Thoracic aorta (tissue), 2 donors: ENCODE measurements around the gene TRMU. TPM values are rescaled to one million over a fixed set of nuclear protein-coding genes. Genes with fewer than 3 reads are reported as not detected.

Source experiments
- ATAC-seq: fragments of 150-250 bp; one replicate; pipeline ENCODE4 v1.8.0; 2017; ENCODE audit warnings: low read depth; ENCODE audit not compliant: insufficient number of reproducible peaks, low FRiP score
- DNase-seq: peaks from one replicate; pipeline ENCODE4 v3.0.0-alpha.2; 2020; ENCODE audit warnings: low spot score
- H3K27ac ChIP-seq, 2 donors: fragments of 200-600 bp; sonication (generic); 1 replicate in 1 of 2; 2 replicates in 1 of 2; pipeline ENCODE4 v1.5.1; 2016; ENCODE audit warnings: mild to moderate bottlenecking in 2 of 2, moderate library complexity in 2 of 2
- H3K27me3 ChIP-seq: fragments of 200-600 bp; sonication (generic); replicated peaks from 2 replicates; pipeline ENCODE4 v1.6.0; 2016; ENCODE audit warnings: mild to moderate bottlenecking; ENCODE audit not compliant: insufficient read depth
- H3K36me3 ChIP-seq: fragments of 200-600 bp; sonication (generic); one replicate; pipeline ENCODE4 v1.5.1; 2016
- H3K4me1 ChIP-seq, 2 donors: fragments of 200-600 bp; sonication (generic); 1 replicate in 1 of 2; 2 replicates in 1 of 2; pipeline versions ENCODE4 v1.5.1 to v1.6.0; 2016; ENCODE audit warnings: low read depth in 2 of 2, mild to moderate bottlenecking in 1 of 2; ENCODE audit not compliant: control insufficient read depth in 1 of 2
- H3K4me3 ChIP-seq: fragments of 200-600 bp; sonication (generic); 2 replicates; pipeline ENCODE4 v1.5.1; 2016; ENCODE audit warnings: mild to moderate bottlenecking
- H3K9me3 ChIP-seq: fragments of 200-600 bp; sonication (generic); 2 replicates; pipeline ENCODE4 v1.5.1; 2016
- total RNA-seq, 2 donors: library from RNA; depleted of rRNA; stranded (reverse); fragments of >200 nt; gene quantifications; one replicate each; pipeline versions ENCODE4 v1.1.0 to v1.2.3, GENCODE V29; 2016
- TF ChIP-seq, protein P1 (sequence below): fragments of 200-600 bp; sonication (generic); IDR thresholded peaks from one replicate; pipeline ENCODE4 v1.5.1; 2019; ENCODE audit warnings: antibody characterized with exemption

TRMU gene
- total RNA-seq, 2 donors from 2014 or later: 30.2 to 45.4 TPM

DNA sequence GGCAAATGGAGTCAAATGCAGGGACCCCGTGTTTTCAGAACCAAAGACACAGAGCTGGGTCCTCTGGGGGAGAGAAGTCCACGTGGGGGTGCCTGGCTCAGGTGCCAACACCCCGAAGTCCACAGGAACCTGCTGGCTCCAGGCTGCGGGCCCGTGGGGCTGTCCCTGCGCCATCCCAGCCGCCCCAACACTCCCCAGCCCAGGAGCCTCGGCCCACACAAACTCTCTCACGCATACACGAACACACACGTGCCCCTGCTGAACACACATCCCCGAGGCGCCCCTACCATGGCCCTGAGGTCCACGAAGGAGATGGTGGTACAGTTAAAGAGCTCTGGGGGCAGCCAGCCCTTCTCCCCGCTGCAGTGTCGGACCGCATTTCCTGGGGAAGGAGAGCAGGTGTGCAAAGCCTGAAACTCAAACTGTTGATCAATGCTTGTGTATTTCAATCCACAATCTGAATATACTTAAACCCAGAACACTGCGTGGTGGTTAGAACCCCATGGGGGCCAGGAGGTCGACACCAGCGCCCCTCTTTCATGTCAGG lies 54.7 kb downstream of the TRMU start:
- ATAC-seq (no peak), DNase-seq (no peak)
- no peak overlapping the region for H3K4me3 ChIP-seq
- H3K9me3 ChIP-seq: no peaks in the 10 kb centered on the region
- H3K4me1 ChIP-seq: no peaks in the 10 kb centered on the region
- H3K27ac ChIP-seq: no peak overlapping the region
- TF ChIP-seq, protein P1, sequence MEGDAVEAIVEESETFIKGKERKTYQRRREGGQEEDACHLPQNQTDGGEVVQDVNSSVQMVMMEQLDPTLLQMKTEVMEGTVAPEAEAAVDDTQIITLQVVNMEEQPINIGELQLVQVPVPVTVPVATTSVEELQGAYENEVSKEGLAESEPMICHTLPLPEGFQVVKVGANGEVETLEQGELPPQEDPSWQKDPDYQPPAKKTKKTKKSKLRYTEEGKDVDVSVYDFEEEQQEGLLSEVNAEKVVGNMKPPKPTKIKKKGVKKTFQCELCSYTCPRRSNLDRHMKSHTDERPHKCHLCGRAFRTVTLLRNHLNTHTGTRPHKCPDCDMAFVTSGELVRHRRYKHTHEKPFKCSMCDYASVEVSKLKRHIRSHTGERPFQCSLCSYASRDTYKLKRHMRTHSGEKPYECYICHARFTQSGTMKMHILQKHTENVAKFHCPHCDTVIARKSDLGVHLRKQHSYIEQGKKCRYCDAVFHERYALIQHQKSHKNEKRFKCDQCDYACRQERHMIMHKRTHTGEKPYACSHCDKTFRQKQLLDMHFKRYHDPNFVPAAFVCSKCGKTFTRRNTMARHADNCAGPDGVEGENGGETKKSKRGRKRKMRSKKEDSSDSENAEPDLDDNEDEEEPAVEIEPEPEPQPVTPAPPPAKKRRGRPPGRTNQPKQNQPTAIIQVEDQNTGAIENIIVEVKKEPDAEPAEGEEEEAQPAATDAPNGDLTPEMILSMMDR: no peak
- no peaks in the 10 kb centered on the region for H3K36me3 ChIP-seq
- H3K27me3 ChIP-seq: no peaks in the 10 kb centered on the region

DNA sequence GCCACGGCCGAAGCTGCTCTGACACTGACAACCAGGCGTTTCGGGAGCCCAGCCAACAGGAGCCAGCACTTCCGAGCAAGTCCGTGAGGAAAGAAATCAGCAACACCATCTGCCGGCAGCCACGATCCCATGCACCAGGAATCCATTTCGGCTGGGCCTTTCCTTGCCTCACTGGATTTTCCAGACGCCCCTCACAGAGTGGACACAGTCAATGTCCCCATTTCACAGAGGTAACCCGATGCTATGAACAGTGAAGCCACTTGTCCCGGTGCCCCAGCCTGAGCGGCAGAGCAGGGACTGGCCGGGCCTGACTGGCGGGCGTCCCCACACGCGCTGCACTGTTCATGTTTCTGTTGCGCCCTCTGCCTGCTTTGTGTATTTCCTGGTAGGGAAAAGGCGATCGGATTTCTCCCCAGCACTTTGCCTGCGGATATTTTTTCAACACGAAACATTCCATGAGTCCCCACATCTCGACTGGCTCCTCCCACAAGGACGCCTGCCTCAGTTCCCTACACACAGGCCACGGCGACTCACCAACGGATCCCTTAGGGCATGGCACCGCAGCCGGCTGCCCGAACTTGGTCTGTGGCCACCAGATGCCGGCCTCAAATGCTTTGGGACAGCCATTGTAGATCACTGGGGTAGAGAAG lies 55.3 kb downstream of the TRMU start:
- TF ChIP-seq, protein P1: no peak
- no peak overlapping the region for H3K4me3 ChIP-seq
- no peak overlapping the region for H3K27ac ChIP-seq
- no peaks in the 10 kb centered on the region for H3K27me3 ChIP-seq
- DNase-seq (no peak), ATAC-seq (no peak)
- H3K4me1 ChIP-seq: no peaks in the 10 kb centered on the region
- no peaks in the 10 kb centered on the region for H3K36me3 ChIP-seq
- H3K9me3 ChIP-seq: no peaks in the 10 kb centered on the region

DNA sequence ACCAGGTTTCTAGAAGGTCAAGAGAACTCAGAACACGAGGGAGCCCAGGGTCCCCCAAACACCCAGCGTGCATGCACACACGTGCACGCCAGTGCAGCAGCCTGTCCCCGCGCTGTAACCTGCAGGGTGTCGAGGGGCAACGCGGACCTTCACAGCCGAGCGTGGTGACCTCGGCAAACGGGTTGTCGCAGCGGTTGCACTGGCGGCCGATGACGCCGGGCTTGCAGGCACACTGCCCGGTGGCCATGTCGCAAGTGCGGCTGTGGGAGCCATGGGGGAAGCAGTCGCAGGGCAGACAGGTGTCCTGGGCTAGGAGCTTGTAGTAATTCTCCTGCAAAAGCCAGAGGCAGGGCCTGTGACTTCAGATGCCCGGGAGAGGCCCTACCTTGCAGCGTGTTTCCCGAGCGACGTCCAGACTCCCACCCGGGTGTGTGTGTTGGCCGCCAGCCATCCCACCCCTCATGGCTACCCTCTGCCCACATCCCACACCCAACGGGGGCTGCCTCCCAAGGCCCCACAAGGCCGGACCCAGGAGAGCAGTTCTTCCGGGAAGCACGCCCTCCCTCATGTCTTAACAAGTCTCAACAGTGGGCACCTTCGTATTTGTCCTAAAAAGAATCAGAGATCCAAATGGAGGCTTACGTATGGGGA lies 56.1 kb downstream of the TRMU start:
- DNase-seq (no peak), ATAC-seq (no peak)
- H3K4me3 ChIP-seq: no peak overlapping the region
- no peak overlapping the region for H3K27ac ChIP-seq
- TF ChIP-seq, protein P1: no peak
- no peaks in the 10 kb centered on the region for H3K27me3 ChIP-seq
- H3K36me3 ChIP-seq: no peaks in the 10 kb centered on the region
- no peaks in the 10 kb centered on the region for H3K9me3 ChIP-seq
- no peaks in the 10 kb centered on the region for H3K4me1 ChIP-seq

DNA sequence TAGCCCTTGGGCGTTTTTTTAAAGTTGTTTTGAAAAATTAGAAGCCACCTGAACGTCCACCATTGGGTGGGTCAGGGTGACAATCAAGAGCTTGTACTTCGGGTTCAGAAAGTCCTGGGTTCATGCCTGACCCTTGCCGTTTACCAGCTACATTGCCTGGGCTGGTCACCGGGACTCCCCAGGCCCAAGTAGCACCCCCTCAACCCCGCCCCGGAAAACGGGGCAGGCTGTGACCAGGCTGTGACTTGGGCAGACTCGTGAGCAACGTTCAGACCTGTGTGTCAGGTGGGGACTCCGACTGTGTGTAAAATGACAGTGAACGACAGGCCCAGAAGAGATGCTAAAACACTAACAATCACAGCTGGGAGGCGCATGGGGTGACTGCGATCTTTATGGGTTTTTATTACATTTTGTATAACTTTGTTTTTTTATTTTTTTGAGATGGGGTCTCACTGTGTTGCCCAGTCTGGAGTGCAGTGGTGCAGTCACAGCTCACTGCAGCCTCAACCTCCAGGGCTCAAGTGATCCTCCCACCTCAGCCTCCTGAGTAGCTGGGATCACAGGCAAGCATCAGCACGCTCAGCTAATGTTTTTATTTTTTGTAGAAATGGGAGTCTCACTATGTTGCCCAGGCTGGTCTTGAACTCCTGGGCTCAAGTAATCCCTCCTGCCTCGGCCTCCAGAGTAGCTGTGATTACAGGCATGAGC lies 56.8 kb downstream of the TRMU start:
- DNase-seq (no peak), ATAC-seq (no peak)
- TF ChIP-seq, protein P1: no peak
- H3K27me3 ChIP-seq: no peaks in the 10 kb centered on the region
- no peaks in the 10 kb centered on the region for H3K9me3 ChIP-seq
- no peaks in the 10 kb centered on the region for H3K36me3 ChIP-seq
- no peak overlapping the region for H3K4me3 ChIP-seq
- no peak overlapping the region for H3K27ac ChIP-seq
- no peaks in the 10 kb centered on the region for H3K4me1 ChIP-seq

DNA sequence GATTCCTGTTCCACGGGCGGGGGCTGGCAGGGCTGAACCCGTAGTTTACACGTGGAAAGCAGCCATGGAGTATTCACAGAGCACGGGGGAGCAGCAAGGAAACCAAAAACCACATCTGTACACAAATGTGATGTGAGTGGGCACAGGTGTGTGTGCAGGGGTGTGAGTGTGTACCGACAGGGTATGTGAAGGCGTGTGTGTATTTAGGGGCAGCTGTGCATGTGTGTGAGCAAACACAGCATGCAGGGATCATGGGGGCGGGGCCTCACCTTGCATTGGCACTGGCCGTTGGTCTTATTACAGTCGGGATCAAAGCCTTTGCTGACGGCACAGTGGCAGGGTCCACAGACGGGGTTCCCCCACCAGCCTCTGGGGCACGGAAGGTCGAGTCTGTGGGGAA lies 58.4 kb downstream of the TRMU start:
- H3K9me3 ChIP-seq: no peaks in the 10 kb centered on the region
- DNase-seq: no peak
- no peaks in the 10 kb centered on the region for H3K36me3 ChIP-seq
- H3K4me3 ChIP-seq: no peak overlapping the region
- TF ChIP-seq, protein P1: no peak
- no peak overlapping the region for H3K27ac ChIP-seq
- ATAC-seq: no peak
- H3K4me1 ChIP-seq: no peaks in the 10 kb centered on the region
- no peaks in the 10 kb centered on the region for H3K27me3 ChIP-seq
